ENCODE measurements around the gene PLPP1.

DNA sequence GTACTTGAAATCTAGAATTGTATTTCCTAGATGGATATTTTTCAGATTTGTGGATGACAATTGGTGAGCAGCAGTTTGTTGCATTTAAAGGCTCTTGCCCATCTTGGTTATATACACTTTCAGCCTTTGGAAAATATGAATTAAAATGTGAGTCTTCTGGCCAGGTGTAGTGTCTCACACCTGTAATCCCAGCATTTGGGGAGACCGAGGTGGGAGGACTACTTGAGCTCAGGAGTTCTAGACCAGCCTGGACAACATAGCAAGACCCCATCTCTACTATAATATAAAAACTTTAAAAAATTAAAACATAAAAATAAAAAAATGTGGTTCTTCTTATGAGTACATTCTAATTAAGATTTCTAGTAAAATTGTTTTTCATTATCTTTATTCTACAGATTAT lies 125.0 kb downstream of the PLPP1 start:
- no peak for TF ChIP-seq POLR2A (IDR thresholded peaks at IDR 0.05; ENCODE audit: low read length)
- no peak for TF ChIP-seq GATA1 (IDR thresholded peaks at IDR 0.05; ENCODE audit: low read depth, low read length)
